Common myeloid progenitor, CD34-positive (primary cell): ENCODE data around the gene TBX6.

Experiments
- CTCF ChIA-PET: fragments of 350-600 bp; sonication (Branson Sonifier 250); formaldehyde crosslinking; loops from one replicate; lab custom pipeline; 2021; ENCODE audit warnings: antibody characterized with exemption; lab: Charles Lee
- POLR2A ChIA-PET: fragments of 350-600 bp; sonication (Branson Sonifier 250); formaldehyde crosslinking; loops from one replicate; lab custom pipeline; 2021; ENCODE audit warnings: antibody characterized with exemption; lab: Charles Lee
- DNase-seq, 3 donors: peaks; one replicate each; pipeline versions ENCODE4 v3.0.0 to v3.0.0-alpha.2; 2013
- H3K27ac ChIP-seq, 2 experiments: 1 replicate in 1 of 2; 2 replicates in 1 of 2; pipeline ENCODE4 v1.7.0; 2013; ENCODE audit warnings: inconsistent platforms in 2 of 2, low read length in 2 of 2, mild to moderate bottlenecking in 2 of 2, low read depth in 1 of 2, moderate library complexity in 1 of 2; ENCODE audit not compliant: severe bottlenecking in 2 of 2, insufficient read depth in 1 of 2, poor library complexity in 1 of 2
- H3K27me3 ChIP-seq, 5 experiments: replicated peaks in 2 of 5; 1 replicate in 3 of 5; 2 replicates in 2 of 5; pipeline versions ENCODE4 v1.6.1 to v1.7.0; 2013; ENCODE audit warnings: low read length in 4 of 5, mild to moderate bottlenecking in 2 of 5, moderate library complexity in 2 of 5, inconsistent platforms in 1 of 5; ENCODE audit not compliant: insufficient read depth in 5 of 5, control insufficient read depth in 4 of 5
- H3K36me3 ChIP-seq, 4 experiments: 1 replicate in 2 of 4; 2 replicates in 2 of 4; pipeline versions ENCODE4 v1.6.1 to v1.7.0; 2013; ENCODE audit warnings: low read length in 3 of 4, control low read depth in 1 of 4, mild to moderate bottlenecking in 1 of 4; ENCODE audit not compliant: control insufficient read depth in 4 of 4, insufficient read depth in 4 of 4
- H3K4me1 ChIP-seq, 4 experiments: 1 replicate in 3 of 4; 2 replicates in 1 of 4; pipeline versions ENCODE4 v1.6.1 to v1.7.1; 2013; ENCODE audit warnings: low read length in 3 of 4, mild to moderate bottlenecking in 3 of 4, control low read depth in 1 of 4, inconsistent platforms in 1 of 4, moderate library complexity in 1 of 4; ENCODE audit not compliant: control insufficient read depth in 4 of 4, insufficient read depth in 4 of 4; ENCODE audit errors: control extremely low read depth in 1 of 4
- H3K4me3 ChIP-seq, 7 experiments: 1 replicate in 4 of 7; 2 replicates in 3 of 7; pipeline versions ENCODE4 v1.5.1 to v1.7.0; 2013; ENCODE audit warnings: mild to moderate bottlenecking in 7 of 7, low read length in 6 of 7, moderate library complexity in 6 of 7, inconsistent platforms in 2 of 7, low read depth in 2 of 7, control low read depth in 1 of 7; ENCODE audit not compliant: insufficient read depth in 4 of 7, control insufficient read depth in 1 of 7; ENCODE audit errors: extremely low read depth in 1 of 7
- H3K9me3 ChIP-seq, 5 experiments: 1 replicate in 4 of 5; 2 replicates in 1 of 5; pipeline versions ENCODE4 v1.6.1 to v1.7.1; 2013; ENCODE audit warnings: low read length in 4 of 5, mild to moderate bottlenecking in 2 of 5, inconsistent platforms in 1 of 5, low read depth in 1 of 5, moderate library complexity in 1 of 5; ENCODE audit not compliant: control insufficient read depth in 4 of 5, insufficient read depth in 2 of 5; ENCODE audit errors: control extremely low read depth in 1 of 5
- WGBS: methylation state at CpG from one replicate; pipeline ENCODE4 v1.1.5; 2013; ENCODE audit not compliant: insufficient coverage; 5-methylcytosine and 5-hydroxymethylcytosine counted together

TBX6 gene

DNA sequence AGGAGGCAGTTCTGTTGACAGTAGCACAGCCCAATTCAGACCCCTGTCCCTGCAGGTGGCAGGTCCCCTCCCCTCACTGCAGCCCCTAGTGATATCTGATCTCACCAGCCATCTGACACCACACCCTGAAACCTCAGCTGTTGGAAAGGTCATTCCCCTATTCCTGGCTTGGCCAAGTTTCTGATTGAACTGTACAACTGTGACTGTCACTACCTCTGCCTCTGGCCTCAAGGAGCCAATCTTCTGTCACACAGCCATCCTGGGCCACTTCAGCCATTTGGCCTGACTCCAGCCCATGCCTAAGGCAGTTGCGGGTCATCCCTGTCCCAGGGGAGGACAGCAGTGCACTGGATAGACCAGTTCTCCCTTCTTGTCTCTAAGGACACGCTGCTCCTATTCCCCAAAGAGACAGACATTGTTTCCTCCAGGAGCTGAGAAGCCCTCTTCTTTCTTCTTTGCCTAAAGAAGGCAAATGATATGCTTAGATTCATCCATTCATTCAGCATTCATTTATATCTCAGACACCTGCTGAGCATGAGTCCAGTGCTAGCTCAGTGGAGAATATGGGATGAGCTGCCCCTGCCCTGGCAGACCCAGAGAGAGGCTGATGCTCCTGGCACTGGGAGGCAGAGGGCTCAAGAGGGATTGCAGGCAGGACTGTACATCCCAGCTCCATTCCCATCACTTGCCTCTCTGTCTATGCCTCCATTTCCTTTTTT lies 30.7 kb downstream of the TBX6 start:
- Histone ChIP-seq H3K27me3 (no peaks in the 10 kb centered on the region), H3K4me1 (peaks cover 0 to 21% (median 15%) of the 10 kb centered on the region in 4 experiments), H3K4me3 (no peak overlapping the region), H3K9me3 (no peaks in the 10 kb centered on the region), H3K27ac (no peak overlapping the region), H3K36me3 (peaks cover 0 to 3% (median 1%) of the 10 kb centered on the region in 4 experiments)
- 100% methylated on average over 2 of the region's 2 CpGs for WGBS
- POLR2A ChIA-PET, result no interaction called here
- CTCF ChIA-PET, result interaction anchor here (1.3 kb wide), 1 partner anchor 19 kb away, joined by 3 read pairs; no protein-coding TSS in a partner anchor
- DNase-seq, result no peak

- POLR2A ChIA-PET, result no interaction called here
- Histone ChIP-seq H3K27ac (no peak overlapping the region), H3K27me3 (no peaks in the 10 kb centered on the region), H3K9me3 (no peaks in the 10 kb centered on the region), H3K36me3 (peaks cover 0 to 3% (median 1%) of the 10 kb centered on the region in 4 experiments), H3K4me3 (no peak overlapping the region), H3K4me1 (peaks cover 0 to 21% (median 15%) of the 10 kb centered on the region in 4 experiments)
- WGBS, result 96% methylated on average over 4 of the region's 4 CpGs
- CTCF ChIA-PET, result interaction anchor here (0.5 to 8.5 kb wide), 3 partner anchors 18 to 186 kb away, joined by 3 to 76 read pairs (median 4); no protein-coding TSS in a partner anchor
- DNase-seq, result no peak
Observed at GRCh38 chr16:30060346-30060745, 31.4 kb downstream of the TBX6 start.

- H3K36me3 ChIP-seq, result peaks cover 0 to 3% (median 1%) of the 10 kb centered on the region in 4 experiments
- ChIA-PET CTCF (interaction anchor here (0.9 to 8.5 kb wide), 11 partner anchors 8 to 248 kb away, joined by 3 to 76 read pairs (median 6); partner anchors contain the start of genes ALDOA, C16orf92, TBX6 and TLCD3B), POLR2A (interaction anchor here (1.2 kb wide), 1 partner anchor 10 kb away, joined by 11 read pairs; the partner anchor contains the start of gene ALDOA)
- no peaks in the 10 kb centered on the region for H3K9me3 ChIP-seq
- no peak overlapping the region for H3K4me3 ChIP-seq
- H3K4me1 ChIP-seq, result peaks cover 0 to 22% (median 12%) of the 10 kb centered on the region in 4 experiments
- H3K27ac ChIP-seq, result no peak overlapping the region
- peak; percentile 48 to 58 (median 51) for DNase-seq
- H3K27me3 ChIP-seq, result no peaks in the 10 kb centered on the region
- 17% methylated on average over 6 of the region's 10 CpGs for WGBS
Observed at GRCh38 chr16:30054959-30055553, 36.7 kb downstream of the TBX6 start.

DNA sequence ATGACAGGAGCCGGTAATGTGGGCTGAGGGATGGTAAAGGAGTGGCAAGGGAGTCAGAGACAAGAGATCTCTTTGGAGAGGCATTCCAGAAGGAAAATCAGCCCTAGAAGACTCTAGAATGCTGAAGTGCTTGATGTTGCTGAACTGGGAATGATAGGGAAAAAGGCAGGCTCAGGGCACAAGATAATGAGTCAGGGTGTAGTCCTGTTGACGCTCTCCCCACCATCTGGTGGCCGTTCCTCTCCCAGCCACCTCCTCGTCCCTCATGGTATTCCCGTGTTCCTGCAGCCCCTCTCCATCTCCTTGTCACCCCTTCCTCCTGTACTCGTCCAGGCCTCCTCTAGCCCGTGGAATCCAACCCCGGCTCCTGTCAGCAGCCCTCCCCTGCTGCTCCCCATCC lies 37.3 kb downstream of the TBX6 start:
- Histone ChIP-seq H3K27ac (no peak overlapping the region), H3K36me3 (peaks cover 0 to 2% (median 0%) of the 10 kb centered on the region in 4 experiments), H3K27me3 (no peaks in the 10 kb centered on the region), H3K4me3 (no peak overlapping the region), H3K9me3 (no peaks in the 10 kb centered on the region), H3K4me1 (peaks cover 0 to 22% (median 12%) of the 10 kb centered on the region in 4 experiments)
- no peak for DNase-seq
- ChIA-PET POLR2A (interaction anchor here (0.7 to 1.2 kb wide), 2 partner anchors 11 to 1763 kb away, joined by 3 to 11 read pairs; partner anchors contain the start of gene ALDOA), CTCF (interaction anchor here (1.0 to 8.5 kb wide), 7 partner anchors 11 to 69 kb away, joined by 3 to 76 read pairs (median 16); partner anchors contain the start of genes ALDOA, TBX6 and TLCD3B)
- WGBS, result 98% methylated on average over 8 of the region's 8 CpGs

DNA sequence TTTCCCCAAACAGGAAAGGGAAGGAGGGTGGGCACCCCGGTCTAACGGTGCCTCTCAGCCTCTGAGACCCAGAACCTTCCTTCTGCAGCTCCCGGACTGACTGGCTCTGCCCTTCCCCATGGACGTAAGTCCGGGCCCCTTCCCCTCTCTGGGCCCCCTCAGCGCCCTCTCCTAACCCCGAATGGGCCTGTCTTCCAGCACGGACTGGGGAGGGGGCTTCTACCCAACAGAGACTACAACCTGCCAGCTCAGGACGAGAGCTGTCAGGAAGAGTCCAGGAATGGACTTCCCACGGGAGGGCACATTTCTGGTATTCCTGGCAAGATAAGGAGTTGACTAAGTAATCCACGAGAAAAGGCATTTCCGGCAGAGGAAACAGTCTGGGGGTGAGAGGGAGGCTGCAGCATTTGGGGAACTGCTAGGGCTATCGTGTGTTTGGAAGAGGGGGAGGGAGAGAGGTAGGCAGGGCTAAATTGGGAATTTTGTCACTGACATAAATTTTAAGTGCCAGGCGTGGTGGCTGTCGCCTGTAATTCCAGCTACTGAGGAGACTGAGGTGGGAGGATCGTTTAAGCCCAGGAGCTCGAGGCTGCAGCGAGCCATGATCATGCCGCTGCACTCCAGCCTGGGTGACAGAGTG lies 38.2 kb downstream of the TBX6 start:
- ChIA-PET CTCF (interaction anchor here (1.2 to 8.5 kb wide), 8 partner anchors 10 to 55 kb away, joined by 3 to 76 read pairs (median 6); partner anchors contain the start of genes TBX6 and TLCD3B), POLR2A (interaction anchor here (0.5 to 1.4 kb wide), 3 partner anchors 12 to 1762 kb away, joined by 3 to 11 read pairs (median 4); partner anchors contain the start of gene ALDOA)
- peak overlapping the region in 1 of 2 experiments; percentile 80 for H3K27ac ChIP-seq
- H3K36me3 ChIP-seq, result peaks cover 0 to 2% (median 0%) of the 10 kb centered on the region in 4 experiments
- H3K4me1 ChIP-seq, result peaks cover 0 to 22% (median 12%) of the 10 kb centered on the region in 4 experiments
- no peaks in the 10 kb centered on the region for H3K9me3 ChIP-seq
- H3K4me3 ChIP-seq, result peak overlapping the region; percentile 62 to 88 (median 83)
- WGBS, result 9% methylated on average over 17 of the region's 19 CpGs
- no peaks in the 10 kb centered on the region for H3K27me3 ChIP-seq
- peak in 1 of 3 donors; percentile 29 for DNase-seq

DNA sequence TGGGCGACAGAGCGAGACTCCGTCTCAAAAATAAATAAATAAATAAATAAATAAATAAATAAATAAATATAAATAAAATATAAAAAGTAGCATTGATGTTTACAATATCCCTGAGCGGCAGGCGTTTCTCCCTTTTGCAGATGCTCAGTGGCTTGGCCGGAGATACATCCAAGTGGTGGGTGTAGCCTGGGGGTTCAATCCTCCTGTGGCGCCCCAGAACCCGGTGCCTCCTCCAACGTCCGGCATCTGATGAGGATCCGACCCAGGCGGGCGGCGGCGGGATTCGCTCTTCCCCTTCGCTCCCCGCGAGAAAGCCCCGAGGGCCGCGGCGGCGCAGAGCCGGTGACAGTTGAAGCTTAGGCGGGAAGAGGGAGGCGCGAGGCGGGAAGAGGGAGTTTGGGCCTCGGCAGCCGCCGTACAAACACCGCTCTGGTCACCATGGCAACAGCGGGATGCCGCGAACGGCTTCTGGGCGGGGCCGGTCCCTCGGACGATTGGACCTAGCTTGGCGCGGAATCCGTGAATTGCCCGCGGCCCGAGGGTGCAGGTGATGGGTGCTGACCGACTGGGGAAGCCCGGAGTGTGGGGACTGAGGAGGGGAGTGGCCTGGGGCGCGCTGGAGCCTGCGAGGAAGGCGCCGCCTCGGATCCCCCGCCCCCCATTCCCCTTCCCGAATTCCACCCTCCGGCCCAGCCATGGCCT lies 38.9 kb downstream of the TBX6 start:
- Histone ChIP-seq H3K36me3 (peaks cover 0 to 2% (median 0%) of the 10 kb centered on the region in 4 experiments), H3K4me3 (peak overlapping the region; percentile 62 to 88 (median 83)), H3K4me1 (peaks cover 0 to 22% (median 12%) of the 10 kb centered on the region in 4 experiments), H3K27me3 (no peaks in the 10 kb centered on the region), H3K9me3 (no peaks in the 10 kb centered on the region), H3K27ac (peak overlapping the region in 1 of 2 experiments; percentile 80)
- CTCF ChIA-PET, result interaction anchor here (1.2 to 8.5 kb wide), 9 partner anchors 10 to 56 kb away, joined by 3 to 76 read pairs (median 5); partner anchors contain the start of genes TBX6 and TLCD3B
- WGBS, result 0% methylated on average over 40 of the region's 58 CpGs
- peak; percentile 85 to 88 (median 86) for DNase-seq
- POLR2A ChIA-PET, result interaction anchor here (0.5 to 1.4 kb wide), 2 partner anchors 12 to 128 kb away, joined by 4 to 11 read pairs; partner anchors contain the start of gene ALDOA
